WTC11 (cell line): ENCODE measurements around the gene SCN8A.

ENCODE experiments used
- CTCF ChIP-seq: fragments of 200-600 bp; IDR thresholded peaks from 2 replicates; pipeline ENCODE4 v1.8.0; 2022; ENCODE audit warnings: antibody characterized with exemption
- ZNF671 ChIP-seq: fragments of 250-450 bp; sonication (Bioruptor Pico); IDR thresholded peaks from 2 replicates; pipeline ENCODE4 v1.8.0; 2021; ENCODE audit warnings: mild to moderate bottlenecking

GRCh38 chr12:51630256-51630880, 39.3 kb downstream of the SCN8A start:
- no peak for TF ChIP-seq ZNF671
- TF ChIP-seq CTCF = no peak
